GM12874 (cell line): ENCODE measurements around the gene ECSIT.
A peak's percentile ranks its signal among the peaks of the same experiment; 100 is the strongest.

Experiments
- CTCF ChIP-seq: IDR thresholded peaks from 2 replicates; pipeline ENCODE4 v1.5.1; 2011; ENCODE audit warnings: low read depth, mild to moderate bottlenecking, control low read depth, low read length, moderate library complexity; ENCODE audit not compliant: insufficient read depth

The ECSIT gene

GRCh38 chr19:11505032-11505503 lies 23.9 kb downstream of the ECSIT start:
- TF ChIP-seq CTCF, result no peak

DNA sequence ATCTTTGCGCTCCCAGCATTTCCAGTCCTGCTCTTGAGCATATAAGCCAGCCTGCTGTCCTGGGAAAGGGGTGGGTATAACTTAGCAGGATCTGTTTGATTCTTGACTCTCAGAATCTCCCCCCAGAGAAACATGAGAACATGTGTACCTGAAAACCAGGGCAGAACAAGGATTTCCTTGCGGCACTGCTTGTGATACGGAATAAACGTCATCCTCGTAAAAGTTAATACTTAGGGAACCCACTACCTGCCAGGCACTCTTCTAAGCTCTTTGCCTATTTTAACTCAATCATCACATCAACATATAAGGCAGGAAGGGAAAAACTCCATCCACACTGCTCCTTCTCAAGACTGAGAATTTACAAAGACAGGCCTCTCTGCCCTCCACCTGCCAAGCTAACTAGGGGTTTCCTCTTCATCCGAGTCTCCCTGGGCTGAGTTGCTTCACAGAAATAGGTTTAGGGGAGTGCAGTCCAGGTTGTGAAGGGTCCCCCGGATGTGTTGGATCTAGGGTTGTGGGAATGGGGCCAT lies 24.4 kb downstream of the ECSIT start:
- no peak for TF ChIP-seq CTCF

DNA sequence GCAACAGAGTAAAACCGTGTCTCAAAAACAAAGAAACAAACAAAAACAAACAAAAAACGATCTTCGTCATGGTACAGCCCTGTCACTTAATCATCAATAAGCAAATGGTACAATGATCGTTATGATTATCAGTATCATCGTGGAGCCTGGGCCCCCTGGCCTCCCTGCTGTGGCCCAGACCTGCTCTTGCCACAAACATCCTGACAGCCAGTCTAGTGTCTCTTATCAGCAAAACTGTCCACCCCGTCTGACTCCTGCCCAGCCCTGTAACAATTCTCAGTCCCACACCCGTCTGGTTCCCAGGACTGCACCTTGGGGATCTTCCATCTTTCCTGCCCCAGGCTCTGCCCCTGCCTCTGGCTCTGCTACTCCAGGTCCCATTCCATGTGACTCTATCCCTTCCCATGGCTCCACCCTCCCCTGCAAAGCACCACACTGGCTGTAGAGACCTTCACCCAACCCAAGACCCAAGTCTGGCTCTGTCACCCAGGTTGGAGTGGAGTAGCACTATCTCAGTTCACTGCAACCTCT lies 29.0 kb downstream of the ECSIT start:
- no peak for TF ChIP-seq CTCF

DNA sequence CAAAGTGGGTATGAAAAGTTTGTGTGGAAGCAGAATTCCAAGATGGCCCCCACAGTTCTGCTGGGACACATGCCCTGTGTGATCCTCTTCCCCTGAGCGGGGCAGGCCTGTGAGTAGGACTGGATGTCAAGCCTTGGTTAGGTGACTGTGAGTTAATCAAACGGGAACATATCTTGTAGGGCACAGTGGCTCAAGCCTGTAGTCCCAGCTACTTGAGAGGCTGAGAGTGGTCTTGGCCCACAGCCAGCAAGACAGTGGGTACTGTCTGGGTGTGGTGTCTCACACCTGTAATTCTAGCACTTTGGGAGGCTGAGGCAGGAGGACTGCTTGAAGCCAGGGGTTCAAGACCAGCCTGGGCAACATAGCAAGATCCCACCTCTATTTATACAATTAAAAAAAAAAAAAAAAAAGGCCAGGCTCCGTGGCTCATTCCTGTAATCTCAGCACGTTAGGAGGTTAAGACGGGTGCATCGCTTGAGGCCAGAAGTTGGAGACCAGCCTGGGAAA lies 29.7 kb downstream of the ECSIT start:
- no peak for TF ChIP-seq CTCF

DNA sequence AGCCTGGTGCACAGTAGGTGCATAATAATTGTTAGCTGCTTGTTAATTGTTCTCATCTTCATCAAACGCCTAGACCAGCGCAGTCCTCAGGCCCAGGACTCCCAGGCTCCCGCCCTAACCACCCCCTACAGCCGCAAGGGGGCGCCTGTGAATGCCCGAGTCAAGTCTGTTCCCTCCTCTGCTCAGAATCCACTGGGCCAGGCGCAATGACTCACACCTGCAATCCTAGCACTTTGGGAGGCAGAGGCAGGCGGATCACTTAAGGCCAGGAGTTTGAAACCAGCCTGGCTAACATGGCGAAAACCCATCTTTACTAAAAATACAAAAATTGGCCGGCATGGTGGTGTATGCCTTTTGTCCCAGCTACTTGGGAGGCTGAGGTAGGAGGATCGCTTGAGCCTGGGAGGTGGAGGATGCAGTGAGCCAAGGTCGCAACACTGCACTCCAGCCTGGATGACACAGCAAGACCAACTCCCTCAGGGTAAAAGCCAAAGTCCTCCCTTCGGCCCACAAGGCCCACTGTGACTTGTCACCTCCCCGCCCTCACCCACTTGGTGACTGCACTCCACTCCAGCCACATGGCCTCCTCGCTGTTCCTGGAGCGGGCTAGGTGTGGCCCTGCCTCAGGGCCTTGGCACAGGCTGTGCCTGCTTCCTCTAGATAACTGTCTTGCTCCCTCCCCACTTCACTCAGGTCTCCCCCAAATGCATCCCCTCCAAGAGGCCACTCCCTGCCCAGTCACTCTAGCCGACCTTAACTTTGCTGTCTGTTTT lies 32.4 kb downstream of the ECSIT start:
- TF ChIP-seq CTCF, result peak; percentile 83

- TF ChIP-seq CTCF, result no peak
Observed at GRCh38 chr19:11495885-11496284, 33.0 kb downstream of the ECSIT start.

- no peak for TF ChIP-seq CTCF
Observed at GRCh38 chr19:11495481-11495880, 33.5 kb downstream of the ECSIT start.
